HEK293 (cell line): Measurements from ENCODE around the gene CD74.

Experiments
- OVOL3 ChIP-seq: fragments of 450-650 bp; formaldehyde crosslinking; IDR thresholded peaks from 2 replicates; pipeline ENCODE4 v1.5.1; 2016; ENCODE audit warnings: missing biosample characterization, missing genetic modification characterization
- PATZ1 ChIP-seq: fragments of 450-650 bp; formaldehyde crosslinking; IDR thresholded peaks from 2 replicates; pipeline ENCODE4 v1.5.1; 2016; ENCODE audit warnings: missing biosample characterization, missing genetic modification characterization
- ZBTB6 ChIP-seq: fragments of 450-650 bp; formaldehyde crosslinking; IDR thresholded peaks from 2 replicates; pipeline ENCODE4 v1.5.1; 2017; ENCODE audit warnings: missing biosample characterization, missing genetic modification characterization
- ZEB2 ChIP-seq: fragments of 450-650 bp; formaldehyde crosslinking; IDR thresholded peaks from 2 replicates; pipeline ENCODE4 v1.5.1; 2016; ENCODE audit warnings: missing biosample characterization, missing genetic modification characterization
- ZNF362 ChIP-seq: fragments of 450-650 bp; formaldehyde crosslinking; IDR thresholded peaks from 2 replicates; pipeline ENCODE4 v1.5.1; 2016; ENCODE audit warnings: missing biosample characterization, missing genetic modification characterization
- ZNF610 ChIP-seq: fragments of 450-650 bp; formaldehyde crosslinking; IDR thresholded peaks from 2 replicates; pipeline ENCODE4 v1.5.1; 2016; ENCODE audit warnings: missing biosample characterization, missing genetic modification characterization, borderline replicate concordance
- ZNF701 ChIP-seq: fragments of 450-650 bp; formaldehyde crosslinking; IDR thresholded peaks from 2 replicates; pipeline ENCODE4 v1.5.1; 2016; ENCODE audit warnings: missing biosample characterization, missing genetic modification characterization
- TF ChIP-seq, protein P1 (sequence below): fragments of 450-650 bp; formaldehyde crosslinking; IDR thresholded peaks from 2 replicates; pipeline ENCODE4 v1.5.1; 2016; ENCODE audit warnings: missing biosample characterization, missing genetic modification characterization
- TF ChIP-seq, protein P2 (sequence below): fragments of 450-650 bp; IDR thresholded peaks from 2 replicates; pipeline ENCODE4 v1.5.1; 2018; ENCODE audit warnings: missing biosample characterization, missing genetic modification characterization
- TF ChIP-seq, protein P3 (sequence below): fragments of 450-650 bp; formaldehyde crosslinking; IDR thresholded peaks from 2 replicates; pipeline ENCODE4 v1.5.1; 2016; ENCODE audit warnings: missing biosample characterization, missing genetic modification characterization
- TF ChIP-seq, protein P4 (sequence below): fragments of 450-650 bp; formaldehyde crosslinking; IDR thresholded peaks from 2 replicates; pipeline ENCODE4 v1.5.1; 2016; ENCODE audit warnings: missing biosample characterization, missing genetic modification characterization

DNA sequence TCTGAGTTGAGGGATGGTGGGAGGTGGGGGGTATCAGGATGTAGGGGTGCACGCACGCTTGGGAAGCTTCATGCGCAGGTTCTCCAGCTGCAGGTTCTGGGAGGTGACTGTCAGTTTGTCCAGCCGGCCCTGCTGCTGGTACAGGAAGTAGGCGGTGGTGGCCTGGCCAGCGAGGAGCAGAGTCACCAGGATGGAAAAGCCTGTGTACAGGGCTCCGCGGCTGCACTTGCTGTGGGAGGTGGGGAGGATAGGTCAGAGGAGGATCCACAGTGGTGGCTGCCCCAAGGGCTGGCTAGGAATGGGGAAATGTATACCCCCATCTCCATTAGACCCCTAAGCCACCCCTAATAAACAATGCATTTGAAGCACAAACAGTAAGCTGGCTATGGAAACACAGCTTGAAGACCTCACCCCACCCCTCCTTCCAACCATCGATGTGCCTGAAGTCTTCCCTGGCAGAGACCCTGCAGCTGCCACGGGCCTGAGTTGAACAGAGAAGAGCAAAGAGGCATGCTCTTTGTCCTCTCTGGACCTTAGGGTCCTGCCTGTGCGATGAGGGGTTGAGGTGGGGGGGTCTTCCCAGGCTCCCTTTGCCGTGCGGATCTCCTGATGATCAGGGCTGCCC lies 5.5 kb downstream of the CD74 start:
- TF ChIP-seq, protein P1, sequence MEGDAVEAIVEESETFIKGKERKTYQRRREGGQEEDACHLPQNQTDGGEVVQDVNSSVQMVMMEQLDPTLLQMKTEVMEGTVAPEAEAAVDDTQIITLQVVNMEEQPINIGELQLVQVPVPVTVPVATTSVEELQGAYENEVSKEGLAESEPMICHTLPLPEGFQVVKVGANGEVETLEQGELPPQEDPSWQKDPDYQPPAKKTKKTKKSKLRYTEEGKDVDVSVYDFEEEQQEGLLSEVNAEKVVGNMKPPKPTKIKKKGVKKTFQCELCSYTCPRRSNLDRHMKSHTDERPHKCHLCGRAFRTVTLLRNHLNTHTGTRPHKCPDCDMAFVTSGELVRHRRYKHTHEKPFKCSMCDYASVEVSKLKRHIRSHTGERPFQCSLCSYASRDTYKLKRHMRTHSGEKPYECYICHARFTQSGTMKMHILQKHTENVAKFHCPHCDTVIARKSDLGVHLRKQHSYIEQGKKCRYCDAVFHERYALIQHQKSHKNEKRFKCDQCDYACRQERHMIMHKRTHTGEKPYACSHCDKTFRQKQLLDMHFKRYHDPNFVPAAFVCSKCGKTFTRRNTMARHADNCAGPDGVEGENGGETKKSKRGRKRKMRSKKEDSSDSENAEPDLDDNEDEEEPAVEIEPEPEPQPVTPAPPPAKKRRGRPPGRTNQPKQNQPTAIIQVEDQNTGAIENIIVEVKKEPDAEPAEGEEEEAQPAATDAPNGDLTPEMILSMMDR (tag by site-specific recombination) = no peak
- TF ChIP-seq ZNF610 (tag by site-specific recombination) = no peak
- TF ChIP-seq PATZ1 (tag by site-specific recombination) = no peak
- no peak for TF ChIP-seq ZEB2 (tag by site-specific recombination)
- no peak for TF ChIP-seq OVOL3 (tag by site-specific recombination)
- TF ChIP-seq, protein P2, sequence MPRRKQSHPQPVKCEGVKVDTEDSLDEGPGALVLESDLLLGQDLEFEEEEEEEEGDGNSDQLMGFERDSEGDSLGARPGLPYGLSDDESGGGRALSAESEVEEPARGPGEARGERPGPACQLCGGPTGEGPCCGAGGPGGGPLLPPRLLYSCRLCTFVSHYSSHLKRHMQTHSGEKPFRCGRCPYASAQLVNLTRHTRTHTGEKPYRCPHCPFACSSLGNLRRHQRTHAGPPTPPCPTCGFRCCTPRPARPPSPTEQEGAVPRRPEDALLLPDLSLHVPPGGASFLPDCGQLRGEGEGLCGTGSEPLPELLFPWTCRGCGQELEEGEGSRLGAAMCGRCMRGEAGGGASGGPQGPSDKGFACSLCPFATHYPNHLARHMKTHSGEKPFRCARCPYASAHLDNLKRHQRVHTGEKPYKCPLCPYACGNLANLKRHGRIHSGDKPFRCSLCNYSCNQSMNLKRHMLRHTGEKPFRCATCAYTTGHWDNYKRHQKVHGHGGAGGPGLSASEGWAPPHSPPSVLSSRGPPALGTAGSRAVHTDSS = no peak
- TF ChIP-seq, protein P3, sequence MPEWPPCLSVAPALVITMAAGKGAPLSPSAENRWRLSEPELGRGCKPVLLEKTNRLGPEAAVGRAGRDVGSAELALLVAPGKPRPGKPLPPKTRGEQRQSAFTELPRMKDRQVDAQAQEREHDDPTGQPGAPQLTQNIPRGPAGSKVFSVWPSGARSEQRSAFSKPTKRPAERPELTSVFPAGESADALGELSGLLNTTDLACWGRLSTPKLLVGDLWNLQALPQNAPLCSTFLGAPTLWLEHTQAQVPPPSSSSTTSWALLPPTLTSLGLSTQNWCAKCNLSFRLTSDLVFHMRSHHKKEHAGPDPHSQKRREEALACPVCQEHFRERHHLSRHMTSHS (tag by site-specific recombination) = no peak
- TF ChIP-seq ZNF701 (tag by site-specific recombination) = no peak
- TF ChIP-seq ZBTB6 (tag by site-specific recombination) = no peak
- TF ChIP-seq, protein P4, sequence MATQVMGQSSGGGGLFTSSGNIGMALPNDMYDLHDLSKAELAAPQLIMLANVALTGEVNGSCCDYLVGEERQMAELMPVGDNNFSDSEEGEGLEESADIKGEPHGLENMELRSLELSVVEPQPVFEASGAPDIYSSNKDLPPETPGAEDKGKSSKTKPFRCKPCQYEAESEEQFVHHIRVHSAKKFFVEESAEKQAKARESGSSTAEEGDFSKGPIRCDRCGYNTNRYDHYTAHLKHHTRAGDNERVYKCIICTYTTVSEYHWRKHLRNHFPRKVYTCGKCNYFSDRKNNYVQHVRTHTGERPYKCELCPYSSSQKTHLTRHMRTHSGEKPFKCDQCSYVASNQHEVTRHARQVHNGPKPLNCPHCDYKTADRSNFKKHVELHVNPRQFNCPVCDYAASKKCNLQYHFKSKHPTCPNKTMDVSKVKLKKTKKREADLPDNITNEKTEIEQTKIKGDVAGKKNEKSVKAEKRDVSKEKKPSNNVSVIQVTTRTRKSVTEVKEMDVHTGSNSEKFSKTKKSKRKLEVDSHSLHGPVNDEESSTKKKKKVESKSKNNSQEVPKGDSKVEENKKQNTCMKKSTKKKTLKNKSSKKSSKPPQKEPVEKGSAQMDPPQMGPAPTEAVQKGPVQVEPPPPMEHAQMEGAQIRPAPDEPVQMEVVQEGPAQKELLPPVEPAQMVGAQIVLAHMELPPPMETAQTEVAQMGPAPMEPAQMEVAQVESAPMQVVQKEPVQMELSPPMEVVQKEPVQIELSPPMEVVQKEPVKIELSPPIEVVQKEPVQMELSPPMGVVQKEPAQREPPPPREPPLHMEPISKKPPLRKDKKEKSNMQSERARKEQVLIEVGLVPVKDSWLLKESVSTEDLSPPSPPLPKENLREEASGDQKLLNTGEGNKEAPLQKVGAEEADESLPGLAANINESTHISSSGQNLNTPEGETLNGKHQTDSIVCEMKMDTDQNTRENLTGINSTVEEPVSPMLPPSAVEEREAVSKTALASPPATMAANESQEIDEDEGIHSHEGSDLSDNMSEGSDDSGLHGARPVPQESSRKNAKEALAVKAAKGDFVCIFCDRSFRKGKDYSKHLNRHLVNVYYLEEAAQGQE (tag by site-specific recombination) = no peak
- TF ChIP-seq ZNF362 (tag by site-specific recombination) = no peak
